CD4-positive, alpha-beta memory T cell (primary cell): ENCODE results near the gene ABL1. TPM values are rescaled to one million over a fixed set of nuclear protein-coding genes. Genes with fewer than 3 reads are reported as not detected.

Experiments used
- CTCF ChIA-PET: fragments of 350-600 bp; sonication (Branson Sonifier 250); formaldehyde crosslinking; loops from one replicate; lab custom pipeline; 2021; ENCODE audit warnings: inconsistent platforms; ENCODE audit not compliant: partially characterized antibody; lab: Charles Lee
- POLR2A ChIA-PET: fragments of 350-600 bp; sonication (Branson Sonifier 250); formaldehyde crosslinking; loops from one replicate; lab custom pipeline; 2021; ENCODE audit not compliant: partially characterized antibody; lab: Charles Lee
- DNase-seq, 5 donors: peaks; one replicate each; pipeline versions ENCODE4 v3.0.0 to v3.0.0-alpha.2; 2020 to 2022; ENCODE audit warnings: mixed read lengths in 1 of 5
- H3K27ac ChIP-seq: one replicate; pipeline ENCODE4 v1.7.0; 2013; ENCODE audit warnings: low read depth, low read length
- H3K27me3 ChIP-seq: 2 replicates; pipeline ENCODE4 v1.7.0; 2013; ENCODE audit warnings: mild to moderate bottlenecking, low read length, moderate library complexity; ENCODE audit not compliant: insufficient read depth
- H3K36me3 ChIP-seq: 2 replicates; pipeline ENCODE4 v1.7.0; 2013; ENCODE audit warnings: mild to moderate bottlenecking, low read length, moderate library complexity; ENCODE audit not compliant: insufficient read depth
- H3K4me1 ChIP-seq: 2 replicates; pipeline ENCODE4 v1.7.0; 2013; ENCODE audit warnings: mild to moderate bottlenecking, low read length, moderate library complexity; ENCODE audit not compliant: insufficient read depth
- H3K4me3 ChIP-seq, 2 donors: one replicate each; pipeline ENCODE4 v1.7.0; 2013; ENCODE audit warnings: low read length in 2 of 2, mild to moderate bottlenecking in 1 of 2
- H3K9me3 ChIP-seq, 2 donors: one replicate each; pipeline ENCODE4 v1.7.0; 2013; ENCODE audit warnings: low read length in 2 of 2, control low read depth in 1 of 2; ENCODE audit not compliant: control insufficient read depth in 1 of 2
- H3K27ac Mint-ChIP-seq, 7 donors: one replicate each; pipeline ENCODE4 v1.8.0; 2020 to 2021; ENCODE audit warnings: mixed read lengths in 7 of 7, mild to moderate bottlenecking in 6 of 7, inconsistent platforms in 3 of 7, moderate library complexity in 3 of 7
- H3K27me3 Mint-ChIP-seq, 2 donors: one replicate each; pipeline ENCODE4 v1.8.0; 2020 to 2021; ENCODE audit warnings: mixed read lengths in 2 of 2
- H3K36me3 Mint-ChIP-seq, 2 donors: one replicate each; pipeline ENCODE4 v1.8.0; 2020 to 2021; ENCODE audit warnings: mixed read lengths in 2 of 2, inconsistent platforms in 1 of 2, mild to moderate bottlenecking in 1 of 2
- H3K4me1 Mint-ChIP-seq, 4 donors: one replicate each; pipeline ENCODE4 v1.8.0; 2020 to 2021; ENCODE audit warnings: mixed read lengths in 4 of 4, mild to moderate bottlenecking in 1 of 4
- H3K4me3 Mint-ChIP-seq, 8 donors: one replicate each; pipeline ENCODE4 v1.8.0; 2020 to 2021; ENCODE audit warnings: mixed read lengths in 8 of 8, mild to moderate bottlenecking in 7 of 8, moderate library complexity in 6 of 8, inconsistent platforms in 3 of 8
- H3K9me3 Mint-ChIP-seq, 8 donors: one replicate each; pipeline ENCODE4 v1.8.0; 2020 to 2021; ENCODE audit warnings: mixed read lengths in 8 of 8, mild to moderate bottlenecking in 5 of 8, inconsistent platforms in 3 of 8, moderate library complexity in 1 of 8
- intact Hi-C: fragments of 100-400 bp; cut with micrococcal nuclease; formaldehyde crosslinking; loops from one replicate; pipeline ENCODE4 v1.15.1; 2023
- polyA plus RNA-seq, 2 donors: library from polyadenylated mRNA; unstranded; fragments of 300-500 nt; fragmentation: Illumina TruSeq; gene quantifications; one replicate each; pipeline ENCODE4 v1.2.3, GENCODE V29; 2021
- total RNA-seq, 2 experiments: library from RNA; stranded (reverse); gene quantifications; one replicate each; pipeline ENCODE4 v1.2.3, GENCODE V29; 2021

Gene ABL1
- total and polyA plus RNA-seq, 4 experiments from 2014 or later: 3.2 to 34.4 (median 23.0) TPM

DNA sequence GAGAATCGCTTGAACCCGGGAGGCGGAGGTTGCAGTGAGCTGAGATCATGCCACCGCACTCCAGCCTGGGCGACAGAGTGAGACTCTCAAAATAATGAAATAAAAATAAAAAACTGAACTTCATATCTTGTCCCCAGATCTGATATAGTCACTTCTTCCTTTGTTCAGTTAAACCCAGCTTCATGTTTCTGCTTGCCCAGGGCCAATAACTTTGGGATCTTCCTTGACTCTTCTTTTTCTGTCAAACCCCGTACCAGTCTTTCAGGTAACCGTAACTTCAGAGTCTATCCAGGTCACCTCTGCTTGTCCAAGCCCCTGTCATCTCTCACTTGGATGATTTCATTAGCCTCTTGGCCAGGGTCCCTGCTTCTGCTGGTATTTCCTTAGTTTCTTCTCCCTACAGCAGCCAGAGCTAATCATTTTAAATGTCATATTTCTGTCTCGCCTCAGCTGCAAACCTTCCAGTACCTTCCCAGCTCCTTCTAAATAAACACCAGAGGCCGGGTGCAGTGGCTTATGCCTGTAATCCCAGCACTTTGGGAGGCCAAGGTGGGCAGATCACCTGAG is 19.7 kb upstream of the ABL1 start:
- Histone ChIP-seq H3K36me3 (no peaks in the 10 kb centered on the region), H3K4me3 (no peak overlapping the region), H3K9me3 (no peaks in the 10 kb centered on the region), H3K4me1 (no peaks in the 10 kb centered on the region), H3K27me3 (no peaks in the 10 kb centered on the region), H3K27ac (no peak overlapping the region)
- Mint-ChIP-seq H3K27ac (peak overlapping the region in 2 of 7 donors; percentile 47 to 66), H3K27me3 (no peaks in the 10 kb centered on the region), H3K36me3 (peaks cover 0 to 20% of the 10 kb centered on the region in 2 donors), H3K4me1 (peaks cover 3 to 12% (median 8%) of the 10 kb centered on the region in 4 donors), H3K9me3 (peaks cover 0 to 24% (median 12%) of the 10 kb centered on the region in 8 donors), H3K4me3 (no peak overlapping the region)
- intact Hi-C loops: no loop called here
- DNase-seq: no peak
- POLR2A ChIA-PET: interaction anchor here (1.6 kb wide), 1 partner anchor 19 kb away, joined by 3 read pairs; the partner anchor contains the start of gene ABL1
- CTCF ChIA-PET: no interaction called here

DNA sequence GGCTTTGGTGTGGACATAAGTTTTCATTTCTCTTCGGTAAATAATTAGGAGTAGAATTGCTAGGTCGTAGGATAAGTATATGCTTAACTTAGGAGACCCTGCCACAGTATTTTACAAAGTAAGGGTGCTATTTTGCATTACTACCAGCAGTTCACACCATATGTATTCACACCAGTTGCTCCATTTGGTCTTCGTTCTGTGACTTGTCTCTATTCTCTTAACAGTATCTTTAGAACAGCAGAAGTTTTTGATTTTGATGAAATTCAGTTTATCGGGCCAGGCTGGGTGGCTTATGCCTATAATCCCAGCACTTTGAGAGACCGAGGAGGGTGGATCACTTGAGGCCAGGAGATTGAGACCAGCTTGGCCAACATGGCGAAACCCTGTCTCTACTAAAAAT is 17.1 kb upstream of the ABL1 start:
- intact Hi-C loops: no loop called here
- no peaks in the 10 kb centered on the region for H3K27me3 Mint-ChIP-seq
- POLR2A ChIA-PET: no interaction called here
- H3K9me3 ChIP-seq: no peaks in the 10 kb centered on the region
- H3K9me3 Mint-ChIP-seq: peaks cover 0 to 24% (median 12%) of the 10 kb centered on the region in 8 donors
- peaks cover 0 to 20% of the 10 kb centered on the region in 2 donors for H3K36me3 Mint-ChIP-seq
- no peaks in the 10 kb centered on the region for H3K4me1 ChIP-seq
- H3K4me3 Mint-ChIP-seq: no peak overlapping the region
- H3K27me3 ChIP-seq: no peaks in the 10 kb centered on the region
- H3K27ac Mint-ChIP-seq: no peak overlapping the region
- CTCF ChIA-PET: no interaction called here
- no peaks in the 10 kb centered on the region for H3K36me3 ChIP-seq
- DNase-seq: no peak
- H3K4me1 Mint-ChIP-seq: peaks cover 3 to 17% (median 11%) of the 10 kb centered on the region in 4 donors
- H3K27ac ChIP-seq: no peak overlapping the region
- no peak overlapping the region for H3K4me3 ChIP-seq

DNA sequence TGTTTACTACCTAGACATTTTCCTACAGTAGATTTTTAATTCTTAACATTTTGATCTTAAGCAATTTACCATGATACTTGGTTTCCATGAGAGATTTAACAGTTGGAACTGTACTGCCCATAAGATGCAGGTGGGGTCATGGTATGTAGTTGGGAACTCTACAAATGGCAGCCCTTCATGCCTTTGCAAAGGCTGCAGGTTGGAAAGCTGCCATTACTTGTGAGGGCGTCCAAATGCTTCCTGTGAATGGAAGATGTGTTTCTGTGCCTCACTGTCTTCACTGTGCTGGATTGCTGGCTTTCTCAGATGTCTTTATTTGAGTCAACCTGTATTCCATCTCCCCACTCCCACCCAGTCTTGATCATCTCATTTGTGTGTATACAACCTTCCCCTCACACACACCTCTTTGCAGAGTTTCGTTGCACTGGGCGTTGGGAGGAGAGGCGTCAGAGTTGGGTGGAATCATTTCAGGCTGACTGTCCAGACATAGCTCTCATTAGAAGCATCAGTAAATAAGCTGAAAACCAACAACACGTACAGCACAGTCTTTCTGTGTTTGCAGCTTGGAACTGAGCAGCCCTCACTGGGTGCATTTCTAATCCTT is 14.8 kb upstream of the ABL1 start:
- Mint-ChIP-seq H3K27me3 (no peaks in the 10 kb centered on the region), H3K4me3 (no peak overlapping the region), H3K4me1 (peaks cover 3 to 13% (median 5%) of the 10 kb centered on the region in 4 donors), H3K27ac (no peak overlapping the region), H3K36me3 (peaks cover 0 to 20% of the 10 kb centered on the region in 2 donors), H3K9me3 (peaks cover 0 to 22% (median 11%) of the 10 kb centered on the region in 8 donors)
- ChIA-PET POLR2A (no interaction called here), CTCF (no interaction called here)
- no peak for DNase-seq
- no peaks in the 10 kb centered on the region for H3K27me3 ChIP-seq
- no peak overlapping the region for H3K4me3 ChIP-seq
- intact Hi-C loops: no loop called here
- no peaks in the 10 kb centered on the region for H3K9me3 ChIP-seq
- H3K36me3 ChIP-seq: no peaks in the 10 kb centered on the region
- peaks cover 8% of the 10 kb centered on the region for H3K4me1 ChIP-seq
- no peak overlapping the region for H3K27ac ChIP-seq

DNA sequence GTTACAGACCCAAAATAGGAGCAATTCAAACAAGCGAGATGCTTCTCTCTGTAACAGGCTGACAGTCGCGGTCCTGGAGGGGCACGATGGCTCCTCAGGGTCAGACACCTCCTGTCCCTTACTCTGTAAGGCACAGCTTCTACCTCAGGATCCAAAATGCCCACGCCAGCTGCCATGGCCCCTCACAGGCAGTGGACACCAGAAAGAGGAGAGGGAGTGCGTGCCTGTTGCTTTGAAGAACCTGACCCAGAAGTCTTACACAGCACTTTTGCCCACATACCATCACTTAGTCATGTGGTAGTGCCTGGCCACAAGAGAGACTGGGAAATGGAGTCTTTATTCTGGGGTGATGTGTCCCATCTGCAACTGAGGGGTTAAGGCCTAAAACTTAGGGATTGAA is 11.6 kb upstream of the ABL1 start:
- H3K27me3 ChIP-seq: no peaks in the 10 kb centered on the region
- H3K4me3 Mint-ChIP-seq: no peak overlapping the region
- H3K4me3 ChIP-seq: no peak overlapping the region
- peaks cover 3 to 13% (median 5%) of the 10 kb centered on the region in 4 donors for H3K4me1 Mint-ChIP-seq
- intact Hi-C loops: no loop called here
- H3K36me3 ChIP-seq: no peaks in the 10 kb centered on the region
- H3K27me3 Mint-ChIP-seq: no peaks in the 10 kb centered on the region
- POLR2A ChIA-PET: no interaction called here
- no peak overlapping the region for H3K27ac ChIP-seq
- CTCF ChIA-PET: no interaction called here
- H3K9me3 ChIP-seq: no peaks in the 10 kb centered on the region
- H3K4me1 ChIP-seq: peaks cover 14% of the 10 kb centered on the region
- peak overlapping the region in 2 of 7 donors; percentile 42 for H3K27ac Mint-ChIP-seq
- DNase-seq: no peak
- H3K9me3 Mint-ChIP-seq: peaks cover 0 to 5% (median under 1%) of the 10 kb centered on the region in 8 donors
- H3K36me3 Mint-ChIP-seq: peaks cover 0 to 9% of the 10 kb centered on the region in 2 donors

DNA sequence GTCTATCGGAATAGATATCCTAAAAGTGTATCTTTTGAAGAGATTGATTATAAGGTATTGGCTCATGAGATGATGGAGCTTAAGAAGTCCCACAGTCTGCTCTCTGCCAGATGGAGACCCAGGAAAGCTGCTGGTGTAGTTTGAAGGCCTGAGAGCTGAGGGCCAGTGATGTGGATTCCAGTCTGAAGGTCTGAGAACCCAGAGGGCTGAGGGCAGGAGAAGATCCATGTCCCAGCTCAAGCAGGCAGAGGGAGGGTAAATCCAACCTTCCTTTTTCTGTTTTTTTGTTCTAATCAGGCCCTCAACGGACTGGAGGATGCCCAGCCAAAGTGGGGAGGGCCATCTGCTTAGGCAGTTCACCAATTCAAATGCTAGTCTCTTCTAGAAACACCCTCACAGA is 11.0 kb upstream of the ABL1 start:
- intact Hi-C loops: no loop called here
- Mint-ChIP-seq H3K36me3 (peaks cover 0 to 13% of the 10 kb centered on the region in 2 donors), H3K27me3 (no peaks in the 10 kb centered on the region), H3K9me3 (peaks cover 0 to 11% (median 6%) of the 10 kb centered on the region in 8 donors), H3K27ac (peak overlapping the region in 1 of 7 donors; percentile 19), H3K4me3 (no peak overlapping the region), H3K4me1 (peaks cover 3 to 13% (median 5%) of the 10 kb centered on the region in 4 donors)
- H3K27me3 ChIP-seq: no peaks in the 10 kb centered on the region
- no peak overlapping the region for H3K27ac ChIP-seq
- no peaks in the 10 kb centered on the region for H3K9me3 ChIP-seq
- no peaks in the 10 kb centered on the region for H3K36me3 ChIP-seq
- ChIA-PET CTCF (no interaction called here), POLR2A (no interaction called here)
- no peak overlapping the region for H3K4me3 ChIP-seq
- no peak for DNase-seq
- peaks cover 14% of the 10 kb centered on the region for H3K4me1 ChIP-seq

DNA sequence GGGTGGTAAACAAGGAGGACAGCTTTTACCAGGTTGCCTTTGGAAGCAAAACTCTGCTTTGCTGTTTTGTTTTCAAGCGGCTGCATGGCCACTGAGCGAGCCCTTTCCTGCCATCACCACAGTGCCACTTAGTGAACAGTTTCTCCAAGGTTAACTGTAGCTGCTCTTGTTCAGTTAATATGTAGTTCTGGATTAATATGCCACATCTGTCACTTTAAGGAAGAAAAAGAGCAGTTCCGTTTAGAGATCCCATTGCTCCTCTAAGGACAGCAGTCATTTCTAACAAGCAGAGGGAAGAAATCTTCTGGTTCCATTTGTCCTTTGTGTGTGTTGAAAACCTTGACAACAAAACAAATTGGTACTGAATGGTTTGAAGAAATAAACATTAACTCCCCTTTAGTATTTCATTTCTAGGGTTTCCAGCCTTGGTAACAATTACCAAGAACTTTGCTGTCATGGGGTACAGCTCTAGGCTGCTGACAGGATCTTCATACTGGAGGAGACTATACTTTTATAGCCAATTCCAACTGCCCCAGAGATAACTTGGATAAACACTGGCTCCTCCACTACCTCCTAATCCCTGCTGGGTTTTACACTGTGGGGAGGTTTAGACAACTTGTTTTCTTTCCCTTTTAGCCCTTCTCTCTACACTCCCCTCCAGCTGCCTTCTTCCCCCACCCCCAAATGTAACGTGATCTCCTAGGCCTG is 10.3 kb upstream of the ABL1 start:
- peaks cover 2 to 13% (median 5%) of the 10 kb centered on the region in 4 donors for H3K4me1 Mint-ChIP-seq
- ChIA-PET CTCF (no interaction called here), POLR2A (no interaction called here)
- H3K9me3 Mint-ChIP-seq: peaks cover 0 to 11% (median 6%) of the 10 kb centered on the region in 8 donors
- Histone ChIP-seq H3K4me3 (no peak overlapping the region), H3K36me3 (no peaks in the 10 kb centered on the region), H3K9me3 (no peaks in the 10 kb centered on the region), H3K27me3 (no peaks in the 10 kb centered on the region), H3K4me1 (peaks cover 14% of the 10 kb centered on the region), H3K27ac (no peak overlapping the region)
- peak overlapping the region in 1 of 7 donors; percentile 19 for H3K27ac Mint-ChIP-seq
- intact Hi-C loops: no loop called here
- DNase-seq: no peak
- no peak overlapping the region for H3K4me3 Mint-ChIP-seq
- H3K27me3 Mint-ChIP-seq: no peaks in the 10 kb centered on the region
- peaks cover 0 to 13% of the 10 kb centered on the region in 2 donors for H3K36me3 Mint-ChIP-seq

DNA sequence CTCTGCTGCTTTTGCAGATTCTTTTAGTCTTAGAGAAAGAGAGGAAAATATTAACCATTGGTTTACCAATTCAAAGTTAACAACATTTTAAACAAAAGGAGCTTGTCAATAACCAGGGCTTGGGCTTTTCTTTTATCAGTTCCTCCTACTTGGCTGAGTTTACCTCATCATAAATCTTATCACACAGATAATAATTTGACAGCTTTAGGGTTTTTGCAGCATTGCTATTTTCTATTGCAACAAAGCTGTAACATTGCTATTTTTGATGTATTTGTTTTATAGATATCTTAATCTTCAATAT is 9.8 kb upstream of the ABL1 start:
- Mint-ChIP-seq H3K4me1 (peaks cover 2 to 10% (median 5%) of the 10 kb centered on the region in 4 donors), H3K9me3 (peaks cover 0 to 11% (median 6%) of the 10 kb centered on the region in 8 donors), H3K27me3 (no peaks in the 10 kb centered on the region), H3K4me3 (no peak overlapping the region), H3K27ac (no peak overlapping the region), H3K36me3 (peaks cover 0 to 13% of the 10 kb centered on the region in 2 donors)
- Histone ChIP-seq H3K27me3 (no peaks in the 10 kb centered on the region), H3K4me1 (peaks cover 14% of the 10 kb centered on the region), H3K9me3 (no peaks in the 10 kb centered on the region), H3K4me3 (no peak overlapping the region), H3K36me3 (no peaks in the 10 kb centered on the region), H3K27ac (no peak overlapping the region)
- ChIA-PET POLR2A (no interaction called here), CTCF (no interaction called here)
- DNase-seq: no peak
- intact Hi-C loops: no loop called here
